Stromal cell of bone marrow (primary cell): ENCODE data around the gene MZB1.
"Not testable (repeated sequence)": the region's sequence is repeated elsewhere in the genome, so short reads cannot be mapped to it uniquely, and the experiment has no call there.

Experiments used
- DNase-seq: peaks from one replicate; pipeline ENCODE4 v3.0.0-alpha.2; 2012; ENCODE audit warnings: low read depth

MZB1 gene

DNA sequence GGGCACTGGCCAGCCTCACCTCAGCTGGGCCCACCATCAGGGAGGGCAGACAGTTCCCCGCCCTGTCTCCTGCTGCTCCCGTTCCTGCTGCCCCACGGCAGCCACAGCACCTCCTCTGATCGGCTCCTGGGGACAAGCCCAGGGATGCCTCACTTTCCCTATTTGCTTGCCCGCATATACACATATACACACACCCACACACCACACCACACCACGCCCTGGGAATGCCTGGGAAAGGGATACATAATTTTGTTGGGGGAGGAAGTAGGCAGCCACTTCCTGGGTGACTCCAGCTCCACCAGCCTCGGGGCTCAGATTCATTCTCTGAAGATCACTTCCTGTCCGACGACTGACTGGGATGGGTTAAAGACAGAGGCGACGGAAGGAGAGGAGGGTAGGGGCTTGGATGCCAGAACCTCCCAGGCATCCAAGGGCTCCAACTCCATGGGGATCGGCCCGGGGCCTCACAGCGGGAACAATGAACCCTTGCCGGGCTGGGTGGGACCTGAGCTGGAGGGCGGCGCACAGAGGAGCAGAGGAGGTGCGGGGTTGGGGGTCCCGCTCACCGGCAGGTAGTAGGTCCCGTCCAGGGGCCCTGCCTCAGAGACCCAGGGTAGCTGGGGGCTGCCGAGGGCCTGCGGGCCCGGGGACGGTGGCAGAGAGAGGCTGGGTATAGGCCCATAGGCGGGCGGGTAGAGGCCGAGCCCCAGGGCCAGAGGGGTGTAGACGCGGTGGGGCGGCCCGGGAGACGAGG is 2.0 kb upstream of the MZB1 start:
- no peak for DNase-seq

DNA sequence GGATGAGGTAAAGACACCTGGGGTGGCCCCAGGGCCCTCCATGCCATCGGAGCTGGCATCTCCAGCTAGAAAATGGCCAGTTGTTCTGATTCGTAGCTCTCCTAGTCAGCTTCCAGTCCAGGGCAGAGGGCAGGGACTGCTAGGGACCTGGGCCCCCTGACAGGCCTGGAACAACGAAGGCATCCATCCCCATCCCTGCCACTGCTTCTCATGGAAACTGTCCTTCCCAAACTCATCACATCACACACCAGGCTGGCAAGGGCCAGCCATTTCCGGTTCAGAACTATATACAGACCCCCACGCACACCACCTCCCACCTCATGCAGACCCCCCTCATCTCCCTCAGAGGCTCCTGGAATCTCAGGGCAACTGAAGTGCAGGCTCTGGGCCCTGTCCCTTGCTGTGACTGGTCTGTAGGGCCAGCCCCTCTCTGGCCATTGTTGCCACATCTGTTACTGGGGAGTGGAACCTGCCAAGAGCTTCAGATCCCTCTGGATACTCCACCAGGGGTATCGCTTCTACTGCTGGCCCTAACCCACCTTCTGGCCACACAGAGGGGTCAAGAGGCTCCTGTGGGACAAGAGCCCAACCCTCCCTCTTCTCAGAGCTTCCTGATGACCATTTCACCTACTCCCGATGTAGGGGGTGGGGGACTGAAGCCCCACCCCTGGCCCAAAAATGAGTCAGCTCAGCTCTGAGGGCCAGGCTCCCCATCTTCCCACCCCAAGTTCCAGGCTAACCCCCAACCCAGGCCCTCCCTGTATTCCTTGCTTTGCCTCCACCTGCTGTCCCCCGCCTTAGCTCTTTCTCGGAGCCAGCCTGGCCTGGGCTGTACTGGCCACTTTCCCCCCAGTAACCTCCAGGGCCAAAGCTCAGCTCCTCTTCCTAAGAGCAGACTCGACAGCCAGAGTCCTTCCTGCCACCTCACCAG is 1.2 kb upstream of the MZB1 start:
- DNase-seq, result no peak

DNA sequence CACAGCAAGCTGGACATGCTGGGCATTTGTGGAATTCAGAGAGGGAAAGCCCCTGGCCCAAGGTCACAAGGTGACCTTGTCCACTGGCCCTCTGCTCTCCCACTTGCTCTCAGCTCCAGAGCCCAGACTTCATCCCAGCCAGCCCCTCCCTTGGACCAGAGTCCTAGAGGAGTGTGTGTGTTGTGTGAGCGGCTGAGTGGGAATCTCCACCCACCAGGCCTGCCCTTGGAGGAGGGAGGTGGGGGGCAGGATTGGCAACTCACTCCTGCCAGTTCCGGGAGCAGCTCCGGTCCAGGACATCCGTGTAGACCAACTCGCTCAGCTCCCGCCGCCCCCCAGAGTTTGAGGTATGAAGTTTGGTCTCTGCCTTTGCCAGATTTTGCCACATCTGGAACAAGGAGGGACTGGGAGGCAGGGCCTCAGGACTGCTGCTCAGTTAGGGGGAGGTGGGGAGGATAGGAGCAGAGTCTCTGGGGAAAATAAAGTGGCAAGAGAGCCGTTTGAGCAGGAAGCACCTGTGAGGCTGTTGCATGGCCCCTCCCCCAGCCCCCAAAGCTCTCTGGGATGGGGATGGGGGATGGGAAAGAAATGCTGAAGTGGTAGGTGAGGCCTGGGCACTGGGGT is 1.4 kb downstream of the MZB1 start:
- no peak for DNase-seq

GRCh38 chr5:139387611-139388197 is 2.0 kb downstream of the MZB1 start:
- DNase-seq, result no peak

GRCh38 chr5:139386956-139387355 is 2.8 kb downstream of the MZB1 start:
- DNase-seq, result not testable (repeated sequence)

- DNase-seq, result no peak
Measured at GRCh38 chr5:139386050-139386438, 3.7 kb downstream of the MZB1 start.

DNA sequence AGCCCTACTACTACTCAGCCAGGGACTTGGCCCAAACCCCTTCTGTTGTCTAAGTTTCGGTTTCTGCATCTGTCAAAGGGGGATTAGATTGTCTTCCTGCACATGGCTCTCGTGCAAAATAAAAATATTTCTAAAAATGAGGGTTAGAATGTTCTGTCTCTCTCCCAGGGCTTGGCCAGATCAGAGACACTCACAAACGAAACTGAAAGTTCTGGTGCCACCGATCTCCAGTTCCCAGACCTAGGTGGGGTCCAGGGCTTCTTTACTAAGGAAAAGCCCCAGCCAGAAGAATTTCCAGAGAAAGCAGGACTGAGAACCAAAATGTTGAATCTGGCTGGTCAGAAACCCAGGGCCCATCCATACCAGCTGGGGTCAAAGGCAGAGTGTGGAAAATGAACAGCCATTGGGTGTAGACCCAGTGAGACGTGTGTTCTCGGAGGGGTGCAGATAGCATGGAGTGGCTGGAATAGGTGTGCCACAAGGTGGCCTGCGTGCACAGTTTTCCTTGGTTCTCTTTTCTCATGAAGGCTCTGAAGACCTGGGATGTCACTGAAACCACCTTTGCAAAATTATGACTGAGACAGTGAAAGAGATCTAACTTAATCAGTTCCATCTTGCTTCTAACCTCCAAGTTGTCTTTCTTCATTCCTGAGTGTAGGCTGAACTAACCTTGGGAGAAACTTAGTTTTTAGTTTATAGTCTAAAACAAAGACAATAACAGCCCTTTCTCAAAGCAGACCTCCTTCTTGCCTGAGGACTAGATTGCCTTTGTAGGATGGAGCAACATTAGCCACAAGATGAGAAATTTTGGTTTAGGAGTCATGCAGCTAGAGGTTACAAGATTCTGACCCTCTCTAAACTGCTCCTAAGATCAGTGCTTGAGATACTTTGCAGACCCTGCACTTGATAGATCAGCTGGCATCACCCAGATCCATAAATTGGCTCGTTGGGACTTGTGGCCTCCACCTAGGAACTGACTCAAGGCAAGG is 4.4 kb downstream of the MZB1 start:
- no peak for DNase-seq

GRCh38 chr5:139384591-139385051 is 5.1 kb downstream of the MZB1 start:
- no peak for DNase-seq

GRCh38 chr5:139383993-139384590 is 5.6 kb downstream of the MZB1 start:
- DNase-seq, result no peak

GRCh38 chr5:139383275-139383992 is 6.3 kb downstream of the MZB1 start, which contains the start of gene SLC23A1:
SLC23A1 (minus strand) TSS chr5:139383297; CDS start chr5:139383253, 44 bp downstream.
- DNase-seq, result no peak

GRCh38 chr5:139382807-139383206 is 6.9 kb downstream of the MZB1 start:
- no peak for DNase-seq

- no peak for DNase-seq
Measured at GRCh38 chr5:139381837-139382761, 7.6 kb downstream of the MZB1 start.

- DNase-seq, result no peak
Measured at GRCh38 chr5:139379626-139380449, 9.9 kb downstream of the MZB1 start.

DNA sequence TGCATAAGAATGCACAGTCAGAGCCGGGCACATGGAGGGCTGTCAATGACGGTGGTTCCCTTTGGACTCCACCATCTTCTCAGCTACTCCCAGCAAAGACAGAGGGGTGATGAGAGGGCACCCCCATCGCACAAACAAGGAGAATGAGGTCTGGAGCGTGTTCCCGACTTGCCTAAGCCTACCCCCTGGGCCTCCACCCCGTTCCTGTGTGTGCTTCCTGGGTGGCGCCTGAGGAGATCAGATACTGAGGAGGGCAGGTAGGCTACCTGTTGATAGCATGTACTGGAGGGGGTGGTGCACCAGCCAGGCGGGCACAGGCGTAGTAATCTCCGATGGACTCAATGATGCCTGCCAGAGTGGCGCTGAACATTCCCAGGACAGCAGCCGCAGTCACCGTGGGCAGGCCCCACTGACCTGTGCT is 10.8 kb downstream of the MZB1 start:
- no peak for DNase-seq

- no peak for DNase-seq
Measured at GRCh38 chr5:139378101-139378825, 11.4 kb downstream of the MZB1 start.

- DNase-seq, result no peak
Measured at GRCh38 chr5:139377226-139377625, 12.5 kb downstream of the MZB1 start.

DNA sequence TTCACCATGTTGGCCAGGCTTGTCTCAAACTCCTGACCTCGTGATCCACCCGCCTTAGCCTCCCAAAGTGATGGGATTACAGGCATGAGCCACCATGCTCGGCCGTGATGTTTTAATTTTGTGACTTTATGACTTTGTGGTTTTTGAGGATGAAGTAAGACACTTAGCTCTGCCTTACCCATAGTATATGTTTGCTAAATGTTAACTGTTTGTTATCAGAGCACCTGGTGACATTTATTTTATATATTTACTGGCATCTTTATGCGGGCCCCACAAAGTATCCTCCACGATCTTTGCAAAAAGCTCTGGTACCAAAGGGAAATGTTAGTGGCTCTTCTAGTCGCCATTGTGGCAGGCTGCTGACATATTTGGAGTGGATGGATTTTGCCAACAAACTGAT is 13.3 kb downstream of the MZB1 start:
- no peak for DNase-seq
